Measurements from ENCODE around the gene CACNA1C. TPM values are rescaled to one million over a fixed set of nuclear protein-coding genes. Genes with fewer than 3 reads are reported as not detected.

Gene CACNA1C
- total RNA-seq, 2 donors from 2014 or later = 8.1 to 18.2 TPM

- no peak for TF ChIP-seq POLR2AphosphoS5 (IDR thresholded peaks at IDR 0.05)
- no peak for TF ChIP-seq CTCF (IDR thresholded peaks at IDR 0.05)
- TF ChIP-seq POLR2A (IDR thresholded peaks at IDR 0.05) = no peak
- Histone ChIP-seq H3K27me3 (replicated peaks; ENCODE audit: insufficient read depth) (no peaks in the 10 kb centered on the region), H3K36me3 (no peaks in the 10 kb centered on the region), H3K4me1 (replicated peaks) (no peaks in the 10 kb centered on the region), H3K4me3 (no peak overlapping the region), H3K9me3 (no peaks in the 10 kb centered on the region), H3K27ac (no peak overlapping the region)
- DNase-seq (ENCODE audit: low spot score) = no peak
- intact Hi-C loops (cut with DNase I) = no loop called here
- 95% methylated on average over 8 of the region's 8 CpGs for WGBS
These were observed 55.4 kb downstream of the CACNA1C start for GRCh38 chr12:2108166-2108565.

- Histone ChIP-seq H3K27ac (no peak overlapping the region), H3K4me1 (replicated peaks) (no peaks in the 10 kb centered on the region), H3K27me3 (replicated peaks; ENCODE audit: insufficient read depth) (no peaks in the 10 kb centered on the region), H3K9me3 (no peaks in the 10 kb centered on the region), H3K36me3 (no peaks in the 10 kb centered on the region), H3K4me3 (no peak overlapping the region)
- WGBS = 90% methylated on average over 10 of the region's 10 CpGs
- DNase-seq (ENCODE audit: low spot score) = no peak
- intact Hi-C loops (cut with DNase I) = no loop called here
- TF ChIP-seq POLR2A (IDR thresholded peaks at IDR 0.05) (no peak), CTCF (IDR thresholded peaks at IDR 0.05) (no peak), POLR2AphosphoS5 (IDR thresholded peaks at IDR 0.05) (no peak)
These were observed 56.3 kb downstream of the CACNA1C start for GRCh38 chr12:2108975-2109671.

- no peak for TF ChIP-seq CTCF (IDR thresholded peaks at IDR 0.05)
- Histone ChIP-seq H3K27ac (no peak overlapping the region), H3K27me3 (replicated peaks; ENCODE audit: insufficient read depth) (no peaks in the 10 kb centered on the region), H3K9me3 (no peaks in the 10 kb centered on the region), H3K36me3 (no peaks in the 10 kb centered on the region), H3K4me1 (replicated peaks) (no peaks in the 10 kb centered on the region), H3K4me3 (no peak overlapping the region)
- intact Hi-C loops (cut with DNase I) = no loop called here
- WGBS = 76% methylated on average over 5 of the region's 5 CpGs
- no peak for DNase-seq (ENCODE audit: low spot score)
These were observed 57.3 kb downstream of the CACNA1C start for GRCh38 chr12:2110127-2110526.

GRCh38 chr12:2110849-2111566 is 58.2 kb downstream of the CACNA1C start:
- WGBS = 92% methylated on average over 16 of the region's 16 CpGs
- Histone ChIP-seq H3K36me3 (no peaks in the 10 kb centered on the region), H3K9me3 (no peaks in the 10 kb centered on the region), H3K4me1 (replicated peaks) (no peaks in the 10 kb centered on the region), H3K27me3 (replicated peaks; ENCODE audit: insufficient read depth) (no peaks in the 10 kb centered on the region), H3K27ac (no peak overlapping the region), H3K4me3 (no peak overlapping the region)
- DNase-seq (ENCODE audit: low spot score) = no peak
- intact Hi-C loops (cut with DNase I) = no loop called here
- TF ChIP-seq POLR2A (IDR thresholded peaks at IDR 0.05) (no peak), POLR2AphosphoS5 (IDR thresholded peaks at IDR 0.05) (no peak), CTCF (IDR thresholded peaks at IDR 0.05) (no peak)

GRCh38 chr12:2111826-2112225 is 59.0 kb downstream of the CACNA1C start:
- H3K4me1 ChIP-seq (replicated peaks) = no peaks in the 10 kb centered on the region
- H3K27me3 ChIP-seq (replicated peaks; ENCODE audit: insufficient read depth) = no peaks in the 10 kb centered on the region
- intact Hi-C loops (cut with DNase I) = no loop called here
- H3K4me3 ChIP-seq = no peak overlapping the region
- no peaks in the 10 kb centered on the region for H3K36me3 ChIP-seq
- DNase-seq (ENCODE audit: low spot score) = no peak
- WGBS = 83% methylated on average over 13 of the region's 13 CpGs
- H3K27ac ChIP-seq = no peak overlapping the region
- H3K9me3 ChIP-seq = no peaks in the 10 kb centered on the region
- TF ChIP-seq POLR2A (IDR thresholded peaks at IDR 0.05) (no peak), CTCF (IDR thresholded peaks at IDR 0.05) (no peak), POLR2AphosphoS5 (IDR thresholded peaks at IDR 0.05) (no peak)
